Stimulated activated CD4-positive, alpha-beta T cell treated with anti-CD3 and anti-CD28 coated beads, Interleukin-1b, Interleukin-23, amount 100 ng/mL, for 4 hours (primary cell): ENCODE results near the gene SH2B2.
"Not testable (repeated sequence)": the region's sequence is repeated elsewhere in the genome, so short reads cannot be mapped to it uniquely, and the experiment has no call there.

Source experiments
- DNase-seq, 2 donors: peaks; one replicate each; pipeline ENCODE4 v3.0.0-alpha.2; 2020; ENCODE audit warnings: low read depth in 2 of 2

The SH2B2 gene

DNA sequence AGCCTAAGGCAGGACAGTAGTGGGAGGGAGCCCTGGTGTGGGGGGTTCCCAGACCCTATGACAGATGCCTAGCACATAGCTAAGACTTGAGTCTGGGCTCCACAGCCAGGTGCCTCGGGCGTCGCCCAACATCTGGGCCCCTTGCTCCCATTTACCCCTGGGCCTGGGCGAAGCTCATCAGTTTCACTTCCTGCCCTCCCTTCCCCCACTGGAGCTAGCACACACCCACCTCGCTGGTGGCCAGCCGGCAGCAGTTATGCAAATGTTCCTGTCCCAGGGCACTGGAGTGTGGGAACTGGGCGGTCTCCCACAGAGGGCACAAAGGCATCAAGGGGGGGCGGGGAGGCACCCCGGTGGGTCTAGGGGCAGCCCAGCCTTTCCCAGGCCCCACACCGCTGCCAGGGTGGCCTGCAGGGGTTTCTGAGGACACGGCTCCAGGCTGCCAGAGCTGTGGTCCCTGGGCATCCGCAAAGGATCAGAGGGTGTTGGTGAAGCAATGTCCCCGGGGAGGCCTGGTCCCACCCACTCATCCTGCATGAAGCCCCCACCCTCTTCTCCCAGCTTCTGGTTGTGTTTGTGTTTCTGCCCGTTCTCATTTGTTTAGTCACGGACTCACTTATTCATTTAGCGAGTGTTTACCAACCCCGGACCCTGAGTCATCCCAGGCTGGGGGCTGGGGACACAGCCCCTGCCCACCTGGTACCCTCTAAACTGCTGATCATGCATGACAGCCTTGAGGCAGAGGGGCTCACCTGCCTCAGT is 20.4 kb downstream of the SH2B2 start:
- no peak for DNase-seq

DNA sequence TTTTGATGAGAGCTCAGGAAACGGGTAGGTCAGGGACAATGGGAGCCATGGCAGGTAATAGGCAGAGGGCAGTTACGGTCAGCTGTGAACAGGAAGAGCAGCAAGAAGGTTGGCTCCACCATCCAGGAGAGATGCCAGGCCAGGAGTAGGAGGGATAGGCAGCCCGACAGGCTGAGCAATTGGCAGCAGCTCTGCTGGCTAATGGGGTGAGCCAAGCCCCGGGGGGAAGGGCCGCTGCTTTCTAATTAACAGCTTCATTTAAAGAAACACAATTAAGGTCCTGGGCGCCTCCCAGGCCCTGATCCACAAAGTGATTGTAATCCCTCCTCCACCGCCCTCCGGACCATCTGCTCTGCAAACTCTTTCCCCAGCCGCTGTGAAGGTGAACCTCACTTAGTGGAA is 23.7 kb downstream of the SH2B2 start:
- no peak for DNase-seq

DNA sequence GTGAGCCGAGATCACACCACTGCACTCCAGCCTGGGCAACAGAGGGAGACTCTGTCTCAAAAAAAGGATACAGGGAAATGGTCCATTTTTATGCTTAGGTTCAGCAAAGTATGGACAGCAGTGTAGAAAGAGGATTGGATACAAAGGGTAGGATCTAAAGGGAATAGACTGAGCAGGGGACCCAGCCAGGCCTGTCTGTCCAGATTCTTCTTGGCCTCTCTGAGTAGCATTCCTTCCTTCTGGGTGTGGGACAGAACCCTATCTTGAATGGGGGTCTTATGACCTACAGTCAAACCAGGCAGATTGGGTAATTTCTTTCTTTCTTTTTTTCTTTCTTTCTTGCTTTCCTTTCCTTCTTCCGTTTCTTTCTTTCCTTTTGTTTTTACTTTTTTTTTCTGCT is 25.6 kb downstream of the SH2B2 start:
- DNase-seq: no peak

DNA sequence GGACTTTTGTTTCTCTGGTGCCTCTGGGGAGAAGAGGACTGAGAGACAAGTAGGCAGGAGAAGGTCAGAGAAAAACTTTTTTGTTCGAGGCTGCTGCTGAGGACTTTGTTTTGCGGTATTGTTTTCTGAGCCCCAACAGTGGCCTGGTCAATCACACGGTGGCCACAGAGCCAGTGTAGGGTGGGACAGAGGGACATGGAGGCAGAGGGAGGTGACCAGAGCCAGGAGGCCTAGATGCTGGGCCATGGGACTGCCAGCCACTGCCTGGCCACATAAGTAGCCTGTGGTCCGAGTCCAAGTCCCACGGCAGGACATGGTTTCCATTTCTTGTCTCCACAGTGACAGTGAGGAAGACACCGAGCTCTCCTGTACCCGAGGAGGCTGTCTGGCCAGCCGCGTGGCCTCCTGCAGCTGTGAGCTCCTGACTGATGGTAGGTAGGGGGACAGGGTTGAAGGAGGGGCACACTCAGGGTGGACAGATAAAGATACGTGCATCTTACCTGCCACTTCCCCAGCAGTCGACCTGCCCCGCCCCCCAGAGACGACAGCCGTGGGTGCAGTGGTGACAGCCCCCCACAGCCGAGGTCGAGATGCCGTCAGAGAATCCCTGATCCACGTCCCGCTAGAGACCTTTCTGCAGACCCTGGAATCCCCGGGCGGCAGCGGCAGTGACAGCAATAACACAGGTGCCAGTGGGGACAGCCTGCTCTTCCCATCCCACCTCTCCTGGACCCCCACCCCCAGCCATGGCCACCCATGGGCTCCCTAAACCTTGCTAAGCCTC is 27.5 kb downstream of the SH2B2 start:
- no peak for DNase-seq

DNA sequence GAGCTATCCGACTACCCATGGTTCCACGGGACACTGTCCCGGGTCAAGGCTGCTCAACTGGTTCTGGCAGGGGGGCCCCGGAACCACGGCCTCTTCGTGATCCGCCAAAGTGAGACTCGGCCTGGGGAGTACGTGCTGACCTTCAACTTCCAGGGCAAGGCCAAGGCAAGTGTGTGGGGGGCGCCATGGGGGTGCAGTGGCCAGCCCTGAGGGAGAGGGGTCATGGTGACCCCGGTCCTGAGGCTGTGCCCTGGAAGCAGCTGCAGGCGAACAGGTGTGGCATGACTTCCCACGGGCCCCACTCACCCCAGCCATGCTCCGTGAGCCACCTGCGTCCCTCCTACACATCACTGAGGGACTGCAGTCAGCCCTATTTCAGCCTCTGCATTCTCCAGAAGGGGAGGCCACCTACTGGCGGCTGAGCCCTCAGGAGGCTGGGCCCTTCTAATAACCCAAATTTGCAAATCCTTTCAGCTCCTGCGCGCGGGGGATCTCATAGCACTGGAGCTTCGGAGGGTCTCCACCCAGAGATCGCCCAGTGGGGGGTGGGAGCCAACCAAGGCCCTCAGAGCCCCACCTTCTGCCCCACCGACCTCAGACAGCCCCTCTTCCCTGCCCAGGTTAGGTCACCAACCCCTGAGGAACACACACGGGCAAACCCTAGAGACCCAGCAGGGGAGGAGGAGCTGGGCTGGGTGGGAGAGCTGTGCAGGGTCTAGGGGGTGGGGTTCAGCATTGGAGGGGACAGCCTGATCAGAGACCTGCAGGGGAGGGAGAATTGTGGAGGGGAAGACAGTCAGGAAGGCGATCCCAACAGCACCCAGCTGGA is 30.8 kb downstream of the SH2B2 start:
- no peak for DNase-seq

DNA sequence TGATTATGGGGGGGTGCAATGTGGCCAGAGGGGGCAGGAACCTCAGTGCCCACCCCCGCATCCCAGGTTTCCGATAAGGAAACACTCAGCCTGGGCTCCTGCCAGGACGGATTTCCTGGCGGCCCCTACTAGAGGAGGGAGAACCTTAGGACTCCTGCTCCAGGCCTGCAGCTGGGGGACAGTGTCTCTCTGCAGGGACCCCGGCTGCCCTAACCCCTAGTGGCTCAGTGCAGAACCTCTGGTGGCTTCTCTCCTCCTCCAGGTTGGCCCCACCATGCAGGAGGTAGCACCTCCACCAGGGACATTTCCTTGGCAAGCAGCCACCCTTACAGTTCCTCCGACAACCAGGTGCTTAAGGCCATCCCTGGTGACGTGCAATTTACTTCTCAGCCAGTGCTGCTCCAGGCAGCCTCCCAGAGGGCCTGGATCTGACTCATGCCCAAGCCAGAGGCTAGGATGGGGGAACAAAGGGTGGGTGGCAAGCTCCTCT is 31.9 kb downstream of the SH2B2 start:
- DNase-seq: no peak

DNA sequence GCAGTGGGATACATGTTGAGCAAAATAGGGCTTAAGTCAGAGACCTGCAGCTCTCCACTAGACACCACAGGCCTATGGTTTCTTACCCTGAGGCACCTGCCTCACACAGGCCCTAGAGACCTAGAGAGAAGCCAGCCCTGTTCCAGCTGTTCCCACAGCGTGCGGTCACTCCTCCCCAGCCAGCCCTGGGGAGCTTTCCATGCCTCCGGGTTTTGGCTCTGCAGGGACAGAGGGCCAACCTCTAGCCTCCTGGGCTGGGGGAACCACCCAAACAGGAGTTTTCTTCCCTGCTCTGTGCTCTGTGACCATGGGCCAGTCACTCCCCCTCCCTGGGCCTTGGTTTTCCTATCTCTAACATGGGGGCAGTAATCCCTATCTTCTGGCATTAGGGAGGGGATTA is 33.0 kb downstream of the SH2B2 start:
- no peak for DNase-seq

DNA sequence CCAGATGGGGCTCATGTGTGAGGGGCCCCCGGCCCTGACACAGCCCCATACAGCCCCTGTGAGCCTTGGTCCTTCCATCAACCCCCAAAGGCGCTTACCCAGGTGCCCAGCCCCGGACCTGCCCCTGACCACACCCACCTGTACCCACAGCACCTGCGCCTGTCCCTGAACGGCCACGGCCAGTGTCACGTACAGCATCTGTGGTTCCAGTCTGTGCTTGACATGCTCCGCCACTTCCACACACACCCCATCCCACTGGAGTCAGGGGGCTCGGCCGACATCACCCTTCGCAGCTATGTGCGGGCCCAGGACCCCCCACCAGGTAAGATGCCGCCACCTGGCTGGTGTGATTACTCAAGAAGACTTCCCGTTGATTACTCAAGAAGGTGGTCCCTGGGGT is 33.5 kb downstream of the SH2B2 start:
- DNase-seq: no peak

DNA sequence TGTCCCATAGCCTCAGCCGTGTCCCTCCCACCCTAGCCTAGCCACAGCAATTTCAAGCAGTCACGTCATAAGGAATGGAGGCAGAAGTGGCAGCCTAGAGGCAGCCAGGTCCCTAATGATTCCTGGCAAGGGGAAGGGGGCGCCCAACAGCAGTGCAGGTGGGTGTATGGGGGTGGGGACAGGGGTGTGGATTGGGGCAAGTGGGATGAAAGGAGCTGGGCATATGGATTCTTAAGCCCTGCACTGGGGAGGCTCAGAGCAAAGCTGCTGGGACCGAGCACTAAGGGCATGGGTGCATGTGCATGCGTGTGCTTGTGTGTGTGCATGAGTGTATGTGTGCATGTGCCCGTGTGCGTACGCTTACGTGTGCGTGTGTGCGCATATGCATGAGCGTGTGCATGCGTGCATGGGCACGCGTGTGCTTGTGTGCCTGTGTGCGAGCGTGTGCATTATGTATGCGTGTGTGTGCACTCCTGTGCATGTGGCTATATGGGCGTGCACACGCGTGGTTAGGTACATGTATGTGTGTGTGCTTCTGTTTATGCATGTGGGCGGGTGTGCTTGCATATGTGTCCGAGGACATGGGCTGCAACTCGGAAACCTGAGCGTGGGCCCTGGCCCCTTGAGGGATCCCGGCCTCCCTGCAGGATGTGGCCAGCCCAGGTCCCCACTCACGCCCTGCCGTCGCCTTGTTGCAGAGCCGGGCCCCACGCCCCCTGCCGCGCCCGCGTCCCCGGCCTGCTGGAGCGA is 34.1 kb downstream of the SH2B2 start:
- DNase-seq: no peak

DNA sequence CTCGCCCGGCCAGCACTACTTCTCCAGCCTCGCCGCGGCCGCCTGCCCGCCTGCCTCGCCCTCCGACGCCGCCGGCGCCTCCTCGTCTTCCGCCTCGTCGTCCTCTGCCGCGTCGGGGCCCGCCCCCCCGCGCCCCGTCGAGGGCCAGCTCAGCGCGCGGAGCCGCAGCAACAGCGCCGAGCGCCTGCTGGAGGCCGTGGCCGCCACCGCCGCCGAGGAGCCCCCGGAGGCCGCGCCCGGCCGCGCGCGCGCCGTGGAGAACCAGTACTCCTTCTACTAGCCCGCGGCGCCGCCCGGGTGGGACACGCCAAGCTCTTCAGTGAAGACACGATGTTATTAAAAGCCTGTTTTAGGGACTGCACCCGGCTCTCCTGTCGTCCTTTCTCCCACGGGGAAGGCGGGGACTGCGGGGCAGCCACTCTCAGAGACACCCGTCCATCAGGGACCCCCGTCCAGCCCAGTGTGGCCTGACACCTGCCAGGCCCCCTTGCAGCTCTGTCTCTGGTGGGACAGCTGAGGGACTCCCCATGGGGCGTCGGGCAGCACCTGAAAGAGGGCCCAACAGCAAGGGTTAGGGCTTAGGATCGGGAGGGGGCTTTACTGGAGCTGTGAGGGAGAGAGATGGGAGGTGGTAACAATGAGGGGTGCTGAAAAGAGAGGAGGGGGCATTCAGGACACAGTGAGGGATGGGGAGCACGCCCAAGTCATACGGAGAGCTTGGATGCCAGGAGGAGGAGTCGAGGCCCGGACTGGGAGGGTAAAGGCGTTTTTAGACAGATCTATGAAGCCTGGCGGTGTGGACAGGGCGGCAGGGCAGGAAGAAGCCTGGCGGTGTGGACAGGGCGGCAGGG is 34.9 kb downstream of the SH2B2 start:
- no peak for DNase-seq

DNA sequence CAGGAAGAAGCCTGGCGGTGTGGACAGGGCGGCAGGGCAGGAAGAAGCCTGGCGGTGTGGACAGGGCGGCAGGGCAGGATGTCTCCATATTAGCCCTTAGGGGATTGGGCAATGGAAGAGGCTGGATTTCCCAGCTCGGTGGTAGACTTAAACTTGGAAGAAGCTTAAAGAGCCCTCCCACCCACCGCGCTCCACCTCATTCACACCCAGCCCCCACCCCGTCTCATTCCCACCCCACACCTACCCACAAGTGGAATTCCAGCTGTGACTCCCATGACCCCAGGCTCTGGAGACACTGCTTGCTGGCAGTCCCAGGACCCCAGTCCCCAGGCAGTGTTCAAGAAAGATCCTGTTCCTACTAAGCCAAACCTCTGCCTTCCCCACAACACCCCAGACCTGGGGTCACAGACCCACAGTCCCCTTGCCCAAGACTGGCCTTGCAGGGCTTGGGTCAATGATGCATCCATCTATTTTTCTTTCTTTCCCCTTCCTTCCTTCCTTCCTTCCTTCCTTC is 35.6 kb downstream of the SH2B2 start:
- no peak for DNase-seq

DNA sequence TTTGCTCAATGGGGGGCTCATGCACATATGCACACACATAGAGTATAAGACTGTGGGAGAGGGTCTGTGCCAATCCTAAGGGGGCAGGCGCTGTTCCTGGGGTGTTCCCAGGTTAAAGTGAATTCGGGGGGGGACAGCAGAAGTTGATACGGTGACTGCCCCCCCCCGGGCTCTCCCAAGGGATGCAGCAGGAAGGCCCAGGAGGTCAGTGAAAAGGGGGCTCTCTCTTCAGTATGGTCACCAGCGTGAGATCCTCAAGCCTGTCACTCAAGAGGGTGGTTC is 37.2 kb downstream of the SH2B2 start:
- no peak for DNase-seq

DNA sequence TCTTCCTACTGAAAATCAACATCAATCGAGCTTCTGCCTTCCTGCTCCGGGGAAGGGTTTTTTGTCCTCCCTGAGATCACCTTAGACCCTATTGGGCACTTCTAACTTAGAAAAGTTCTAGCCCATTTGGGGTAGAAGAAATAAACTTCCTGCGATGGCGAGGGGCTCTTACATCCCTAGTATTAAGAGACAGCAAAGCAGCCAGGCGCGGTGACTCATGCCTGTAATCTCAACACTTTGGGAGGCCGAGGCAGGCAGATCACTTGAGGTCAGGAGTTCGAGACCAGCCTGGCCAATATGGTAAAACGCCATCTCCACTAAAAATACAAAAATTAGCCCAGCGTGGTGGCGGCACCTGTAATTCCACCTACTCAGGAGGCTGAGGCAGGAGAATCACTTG is 38.4 kb downstream of the SH2B2 start:
- DNase-seq: not testable (repeated sequence)

DNA sequence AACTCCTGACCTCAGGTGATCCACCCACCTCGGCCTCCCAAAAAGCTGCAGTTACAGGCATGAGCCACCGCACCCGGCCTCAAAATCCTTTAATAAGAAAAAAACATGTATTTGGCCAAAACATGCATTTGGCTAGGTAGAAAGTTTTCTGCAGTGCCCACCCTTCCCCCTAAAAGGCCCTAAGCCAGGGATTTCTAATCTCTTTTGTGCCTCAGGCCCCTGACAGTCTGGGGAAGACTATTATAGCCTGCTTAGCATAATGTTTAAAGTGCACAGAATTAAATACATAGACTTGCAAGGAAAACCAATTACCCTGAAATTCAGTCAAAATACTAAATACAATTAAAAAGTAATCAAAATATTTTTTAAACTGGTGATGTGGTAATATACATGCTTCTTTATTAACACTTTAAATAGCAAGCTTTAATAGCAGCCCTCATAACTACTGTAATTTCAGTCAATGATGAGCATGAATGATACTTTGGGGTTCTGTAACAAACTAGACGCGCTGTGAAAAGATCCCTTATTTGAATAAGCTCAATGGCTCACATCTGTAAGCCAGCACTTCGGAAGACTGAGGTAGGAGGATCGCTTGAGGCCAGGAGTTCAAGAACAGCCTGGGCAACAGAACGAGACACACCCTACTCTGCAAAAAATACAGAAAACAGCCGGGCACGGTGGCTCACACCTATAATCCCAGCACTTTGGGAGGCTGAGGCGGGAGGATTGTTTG is 39.7 kb downstream of the SH2B2 start:
- DNase-seq: no peak

DNA sequence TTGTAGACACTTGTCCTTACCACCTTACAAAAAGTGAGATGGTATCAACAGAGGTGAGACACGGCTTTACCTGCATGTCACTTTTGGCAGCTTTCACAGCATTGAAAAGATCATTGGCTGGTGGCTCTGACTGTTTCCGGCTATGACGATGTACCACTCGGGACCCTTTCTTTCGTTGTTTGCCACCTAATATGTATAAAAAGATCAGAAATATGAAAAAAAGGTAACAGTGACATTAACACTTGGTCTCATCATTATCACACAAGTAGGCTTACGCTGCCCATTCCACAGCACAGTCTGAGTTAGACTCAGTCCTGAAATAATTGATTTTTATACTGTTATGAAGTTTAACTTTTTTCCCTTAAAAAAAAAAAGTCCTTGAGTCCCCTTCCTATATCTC is 40.5 kb downstream of the SH2B2 start:
- DNase-seq: not testable (repeated sequence)

DNA sequence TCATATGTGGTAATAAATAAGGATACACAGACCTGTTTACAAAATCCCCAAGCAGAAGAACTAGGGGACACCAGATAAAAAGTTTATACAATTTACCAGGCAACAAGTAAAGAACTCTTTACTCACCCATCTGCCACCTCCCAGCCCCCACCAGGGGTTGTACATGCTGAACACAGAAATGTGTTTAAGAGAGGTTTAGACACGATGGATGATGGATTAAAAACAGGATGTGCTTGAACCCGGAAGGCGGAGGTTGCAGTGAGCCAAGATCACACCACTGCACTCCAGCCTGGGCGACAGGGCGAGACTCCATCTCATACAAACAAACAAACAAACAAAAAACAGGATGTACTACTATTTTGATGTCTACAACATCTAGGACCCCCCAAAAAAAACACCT is 42.2 kb downstream of the SH2B2 start:
- not testable (repeated sequence) for DNase-seq

DNA sequence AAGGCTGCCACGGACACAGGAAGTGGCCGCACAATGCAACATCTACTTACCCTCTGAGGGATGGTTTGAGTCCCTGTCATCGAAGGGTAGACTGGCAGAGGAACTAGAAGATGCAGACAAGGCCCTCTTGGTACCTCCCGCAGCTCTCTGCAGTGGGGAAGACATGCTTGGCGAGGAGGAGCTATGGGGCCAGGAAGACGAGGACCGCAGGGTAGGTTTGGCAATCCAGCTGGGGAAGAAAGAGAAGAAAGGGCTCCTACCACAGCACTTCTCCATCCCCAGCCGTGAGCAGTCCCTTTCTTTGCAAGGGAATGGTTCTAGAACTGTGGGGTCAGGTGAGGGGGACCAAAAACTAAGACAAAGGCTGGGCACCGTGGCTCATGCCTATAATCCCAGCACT is 42.7 kb downstream of the SH2B2 start:
- not testable (repeated sequence) for DNase-seq

DNA sequence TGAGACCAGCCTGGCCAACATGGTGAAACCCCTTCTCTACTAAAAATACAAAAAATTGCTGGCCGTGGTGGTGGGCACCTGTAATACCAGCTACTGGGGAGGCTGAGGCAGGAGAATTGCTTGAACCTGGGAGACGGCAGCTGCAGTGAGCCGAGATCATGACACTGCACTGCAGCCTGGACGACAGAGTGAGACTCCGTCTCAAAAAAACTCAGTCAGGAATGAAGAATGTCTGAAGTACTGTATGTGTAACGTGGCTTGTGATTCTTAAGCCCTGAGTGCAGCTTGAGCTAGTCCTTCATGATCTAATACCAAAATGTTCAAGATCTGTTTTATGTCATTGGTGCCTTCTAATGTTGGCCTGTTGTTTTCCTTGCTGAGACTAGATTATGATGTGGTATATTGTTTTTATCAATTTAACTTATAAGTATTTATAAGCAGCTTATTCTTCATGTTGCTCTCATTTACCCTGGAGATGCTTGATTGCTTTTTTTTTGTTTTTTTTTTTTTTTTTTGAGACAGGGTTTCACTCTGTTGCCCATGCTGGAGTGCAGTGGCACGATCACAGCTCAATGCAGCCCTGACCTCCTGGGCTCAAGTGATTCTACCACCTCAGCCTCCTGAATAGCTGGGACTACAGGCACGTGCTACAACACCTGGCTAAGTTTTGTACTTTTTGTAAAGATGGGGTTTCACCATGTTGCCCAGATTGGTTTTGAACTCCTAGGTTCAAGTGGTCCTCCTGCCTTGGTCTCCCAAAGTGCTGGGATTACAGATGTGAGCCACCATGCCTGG is 44.2 kb downstream of the SH2B2 start:
- DNase-seq: not testable (repeated sequence)

DNA sequence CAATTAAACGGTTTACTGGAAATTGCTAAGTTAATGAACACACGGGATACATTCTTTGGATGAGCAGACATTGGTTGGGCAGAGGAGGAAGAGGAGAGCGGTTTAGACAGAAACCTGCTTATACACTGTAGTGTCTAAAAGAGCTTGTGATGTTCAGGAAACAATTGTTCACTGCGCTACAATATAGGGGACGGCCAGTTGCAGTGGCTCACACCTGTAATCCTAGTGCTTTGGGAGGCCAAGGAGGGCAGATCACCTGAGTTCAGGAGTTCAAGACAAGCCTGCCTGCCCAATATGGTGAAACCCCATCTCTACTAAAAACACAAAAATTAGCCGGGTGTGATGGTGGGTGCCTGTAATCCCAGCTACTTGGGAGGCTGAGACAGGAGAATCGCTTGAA is 48.9 kb downstream of the SH2B2 start:
- not testable (repeated sequence) for DNase-seq
